GM21737 (cell line): ENCODE data around the gene FILIP1.

Experiments
- ATAC-seq: cut with Tn5 transposase; IDR thresholded peaks from one replicate; pipeline ENCODE4 v1.9.1; 2021; ENCODE audit warnings: mild to moderate bottlenecking, moderate library complexity; ENCODE audit not compliant: unreplicated experiment

FILIP1 gene

DNA sequence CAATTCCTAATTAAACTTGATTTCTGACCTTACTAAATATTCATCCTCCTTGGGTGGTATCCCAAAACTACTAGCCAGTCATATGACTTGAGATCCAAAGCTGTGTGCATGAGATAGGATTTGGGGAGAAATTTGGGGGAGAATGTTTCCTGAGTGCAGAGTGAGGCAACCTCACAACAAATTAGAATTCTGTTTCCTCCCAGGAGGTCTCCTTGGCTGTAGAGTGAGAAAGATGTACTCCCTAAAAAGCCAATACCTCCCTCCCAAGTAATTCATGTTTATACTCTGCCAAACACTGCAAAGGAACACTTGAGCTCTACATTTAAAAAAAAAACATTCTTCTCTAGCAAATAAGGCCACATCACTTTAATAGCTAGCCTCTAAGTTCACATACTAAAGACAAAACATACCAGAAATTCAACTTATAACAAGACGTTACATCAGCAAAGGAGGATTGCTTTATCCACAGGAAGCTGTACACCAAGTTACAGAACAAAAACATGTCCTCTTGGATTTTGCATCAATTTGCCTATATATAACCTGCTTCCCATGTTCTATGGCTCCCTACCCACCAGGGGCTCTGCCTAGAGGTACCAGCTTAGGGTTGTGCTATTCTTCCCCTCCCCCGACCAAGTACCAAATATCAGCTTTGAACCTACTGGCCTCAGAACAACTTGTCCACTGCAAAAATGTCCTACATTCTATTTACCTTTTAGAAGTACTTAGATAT is 193.6 kb downstream of the FILIP1 start:
- ATAC-seq: no peak

DNA sequence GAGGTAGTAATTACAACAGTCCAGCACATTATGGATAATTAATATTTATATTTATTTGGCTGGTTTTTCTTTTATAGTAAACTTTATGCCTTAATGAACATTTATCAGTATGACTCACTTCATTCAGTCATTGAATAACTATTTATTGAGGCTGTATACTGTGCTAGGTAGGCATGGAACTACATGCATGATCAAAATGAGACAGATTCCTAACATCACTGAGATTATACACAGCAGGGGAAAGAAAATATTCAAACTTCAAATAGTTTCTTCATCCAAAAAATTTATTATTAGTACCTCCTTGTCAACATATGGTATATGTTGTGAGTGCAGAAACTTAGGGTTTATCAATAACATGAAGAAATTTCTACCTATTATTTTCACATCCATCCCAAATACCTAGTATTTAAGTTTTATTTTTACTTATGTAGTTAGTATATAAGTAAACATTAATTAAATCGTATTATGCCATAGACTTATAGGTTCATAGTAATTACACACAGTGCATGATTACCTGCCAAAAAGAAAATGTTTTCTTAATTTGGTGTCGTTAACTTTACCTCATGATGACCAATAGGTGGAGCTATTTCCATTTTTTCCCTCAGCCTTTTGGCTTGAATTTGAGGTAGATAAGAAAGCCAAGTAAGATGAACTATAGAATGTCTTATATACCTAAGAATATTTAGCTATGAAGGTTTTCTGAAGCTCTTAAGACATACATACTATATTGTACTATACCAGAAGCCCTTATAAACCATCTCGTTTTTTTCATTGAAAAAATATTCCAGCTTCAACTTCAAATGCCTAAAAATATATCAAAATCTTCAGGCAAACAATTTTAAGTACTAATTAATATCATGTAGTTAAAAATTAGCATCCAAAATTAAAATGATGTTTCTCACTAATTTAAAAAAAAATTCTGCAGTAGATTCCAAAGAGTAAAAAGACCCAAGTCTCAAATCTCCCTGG is 196.5 kb downstream of the FILIP1 start:
- ATAC-seq: peak; percentile 71

DNA sequence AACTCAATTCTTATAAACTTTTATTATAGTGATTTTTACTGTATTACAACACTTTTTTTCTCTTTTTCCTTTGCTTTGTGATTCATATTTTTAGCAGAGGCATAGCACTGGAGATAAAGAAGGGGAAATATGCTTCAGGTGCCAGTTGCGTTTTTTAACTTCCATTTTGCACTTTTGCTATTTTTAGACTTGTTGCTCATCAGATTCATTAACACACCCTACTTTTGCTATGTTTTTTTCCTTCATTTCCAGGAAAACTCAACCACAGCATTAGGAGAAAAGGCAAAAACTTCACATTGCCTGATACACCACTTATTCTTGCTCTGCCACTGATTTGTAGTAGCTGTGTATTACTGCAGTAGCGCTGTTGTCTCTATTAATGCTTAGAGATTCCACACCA is 201.0 kb downstream of the FILIP1 start:
- ATAC-seq: no peak

DNA sequence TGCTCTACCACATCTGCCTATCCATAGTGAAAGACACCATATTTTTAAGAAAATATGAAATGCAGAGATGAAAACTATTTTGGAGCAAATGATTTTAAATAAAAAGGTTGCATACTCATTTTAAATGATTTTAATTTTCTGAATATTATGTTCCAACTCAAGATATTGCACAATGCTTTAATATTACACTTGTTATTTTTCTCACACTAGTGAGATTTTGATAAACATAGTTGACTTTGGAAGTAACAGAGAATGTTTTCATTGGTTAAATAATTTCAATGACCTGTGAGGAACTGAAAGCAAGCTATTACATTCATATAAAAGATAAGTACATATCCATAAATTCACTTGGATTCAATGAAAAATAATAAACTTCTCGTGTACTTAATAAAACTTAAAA is 201.9 kb downstream of the FILIP1 start:
- ATAC-seq: no peak

DNA sequence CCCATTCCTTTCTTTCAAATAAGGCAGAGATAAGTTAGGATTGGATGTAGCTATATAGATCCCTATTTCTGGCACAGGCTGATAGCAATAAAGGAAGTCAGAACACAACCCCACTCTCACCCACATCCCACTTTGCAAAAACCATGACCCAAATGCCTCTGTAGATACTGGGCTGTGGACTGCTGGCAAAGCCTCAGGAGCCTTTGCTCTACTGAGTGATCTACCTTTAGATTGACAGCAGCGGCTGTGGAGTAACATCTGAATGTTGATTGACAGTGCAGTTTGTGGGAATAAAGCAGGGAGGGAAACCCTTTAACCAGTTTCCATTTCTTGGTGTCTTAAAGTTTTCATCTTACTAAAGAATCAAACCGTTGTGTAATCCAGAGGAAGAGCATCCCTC is 202.3 kb downstream of the FILIP1 start:
- no peak for ATAC-seq

DNA sequence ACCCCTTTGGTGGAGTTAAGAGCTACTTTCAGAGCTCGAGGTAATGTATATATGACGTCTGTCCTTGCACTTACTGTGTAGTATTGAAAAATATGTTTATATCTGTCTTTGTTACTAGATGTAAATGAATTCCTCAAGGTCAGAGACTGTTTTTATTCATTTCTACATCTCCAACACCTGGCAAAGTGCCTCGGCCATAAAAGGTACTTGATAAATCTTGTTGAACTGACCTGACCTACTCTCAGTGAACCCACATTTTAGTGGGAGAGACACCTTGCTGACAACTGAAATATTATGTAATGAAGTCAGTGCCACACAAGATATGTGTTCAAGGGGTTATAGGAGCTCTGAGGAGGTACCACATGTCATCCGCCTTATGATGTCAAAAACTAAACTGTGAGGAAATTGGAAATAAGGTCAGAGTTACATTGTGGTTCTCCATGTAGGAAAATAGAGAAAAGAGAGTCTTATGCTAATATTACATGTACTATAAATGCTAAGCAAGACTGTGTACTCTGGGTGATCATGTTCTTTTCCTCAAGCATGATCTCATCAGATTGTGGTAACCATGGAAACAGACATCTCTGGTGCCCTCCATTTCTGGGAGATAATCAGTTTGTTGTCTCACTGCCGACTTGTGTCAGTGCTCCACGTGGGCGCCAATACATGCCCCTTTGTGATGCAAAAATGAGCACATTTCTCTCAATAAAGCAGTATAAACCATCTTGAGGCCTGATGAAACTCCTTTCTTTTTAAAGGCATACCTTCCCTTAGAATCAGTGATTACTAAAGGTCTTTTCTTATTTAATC is 203.3 kb downstream of the FILIP1 start:
- no peak for ATAC-seq

DNA sequence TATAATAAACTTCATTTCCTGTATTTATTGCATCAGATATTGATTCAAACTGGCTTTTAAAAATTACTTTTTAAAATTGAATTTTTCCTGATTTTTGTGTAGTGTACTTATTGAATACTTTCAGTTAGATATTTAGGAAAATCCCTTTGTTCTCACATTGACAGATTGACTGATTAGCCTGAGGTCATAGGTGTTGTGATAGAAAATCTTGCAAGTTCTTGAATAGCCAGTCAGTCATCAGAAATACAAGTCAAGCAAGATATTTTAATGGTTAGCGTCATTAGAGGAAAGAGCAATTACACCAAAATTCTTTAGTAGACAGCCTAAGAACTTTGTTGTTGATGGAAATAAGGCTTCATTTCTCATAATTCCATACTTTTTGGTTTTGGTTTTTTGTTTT is 205.6 kb downstream of the FILIP1 start:
- no peak for ATAC-seq

DNA sequence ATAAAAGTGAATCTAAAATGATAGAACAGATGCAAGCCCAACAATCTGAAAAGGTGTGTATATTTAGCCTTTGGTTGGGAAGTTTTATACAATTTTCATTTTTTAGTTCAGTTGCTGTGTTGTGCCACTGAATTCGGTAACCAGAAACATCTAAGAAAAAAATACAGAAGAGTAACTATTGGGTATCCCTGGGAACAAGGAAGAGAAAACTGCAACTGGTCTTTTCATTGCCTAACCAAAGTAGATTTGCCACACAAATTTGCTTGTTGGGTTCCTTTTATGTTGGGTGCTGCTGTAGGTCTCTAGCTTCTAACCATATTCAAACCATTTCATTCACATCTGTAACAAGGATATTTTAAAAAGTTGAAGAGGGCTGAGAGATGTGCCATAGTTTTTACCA is 206.2 kb downstream of the FILIP1 start:
- ATAC-seq: no peak

DNA sequence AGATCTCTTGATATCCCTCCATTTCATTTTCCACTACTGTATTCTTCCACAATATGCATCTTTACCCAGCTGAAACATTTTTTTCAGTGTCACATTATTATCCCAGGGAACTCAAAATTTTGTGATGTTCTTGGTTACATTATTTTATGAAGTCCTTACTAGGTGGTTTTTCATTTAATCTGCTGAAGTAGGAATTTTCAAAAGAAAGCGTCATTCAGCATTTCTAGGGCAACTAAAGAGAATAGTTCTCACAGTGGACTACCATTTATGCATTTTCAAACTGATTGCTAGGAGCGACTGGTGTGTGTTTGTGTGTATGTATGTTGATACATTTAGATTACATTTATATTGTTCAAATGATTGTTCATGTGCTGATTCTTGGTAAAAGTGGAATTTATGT is 206.6 kb downstream of the FILIP1 start:
- ATAC-seq: no peak

DNA sequence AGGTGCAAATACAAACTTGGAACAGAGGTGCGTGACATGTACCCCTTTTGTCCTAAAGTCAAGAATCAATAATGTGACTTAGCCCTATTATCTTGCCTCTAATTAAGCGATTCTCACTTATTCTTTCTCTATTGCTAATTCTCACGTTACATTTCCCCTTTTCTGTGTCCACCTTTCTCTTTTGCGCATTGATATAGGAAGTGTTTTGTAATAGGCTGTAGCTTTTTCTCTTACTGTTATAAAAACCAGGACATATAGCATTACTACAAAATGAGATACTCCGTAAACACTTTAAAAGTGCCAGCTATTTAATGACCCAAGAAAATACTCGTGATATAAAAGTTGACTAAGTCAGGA is 208.3 kb downstream of the FILIP1 start:
- ATAC-seq: peak; percentile 1

DNA sequence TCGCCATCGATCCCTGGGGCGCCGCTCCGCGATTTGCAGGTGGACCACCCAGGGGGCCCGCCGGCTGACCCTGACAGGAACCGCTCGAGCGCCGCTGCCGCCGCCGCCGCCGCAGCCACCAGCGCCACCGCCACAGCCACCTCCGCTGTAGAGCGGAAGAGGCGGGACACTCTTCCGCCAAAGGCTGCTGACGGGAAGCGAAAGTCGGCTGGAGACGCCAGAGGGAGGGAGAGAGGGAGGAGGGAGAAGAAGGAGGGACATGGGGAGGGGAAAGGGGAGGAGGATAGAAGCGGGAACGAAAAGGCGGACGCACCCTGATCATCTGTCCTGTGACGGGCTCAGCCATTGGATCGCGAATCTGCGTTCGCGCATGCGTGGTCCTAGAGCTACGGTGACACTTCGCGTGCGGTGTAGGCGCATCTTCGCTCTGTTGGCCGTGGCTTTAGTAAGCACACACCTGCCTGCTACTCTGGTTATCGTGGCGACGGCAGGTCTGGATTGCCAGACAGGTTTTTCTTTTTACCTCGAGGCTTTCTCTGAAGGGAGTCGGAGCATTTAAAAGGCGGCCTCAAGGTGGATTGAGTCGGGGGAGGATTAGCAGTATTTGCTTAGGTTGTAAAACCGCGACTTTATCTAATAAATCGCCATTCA is 208.8 kb downstream of the FILIP1 start, which contains the start of gene TMEM30A:
Gene TMEM30A, minus strand, starts transcription at position 161 of the 651 bp plus-strand sequence. Its CDS starts 154 bp downstream, at position 7.
- ATAC-seq: peak; percentile 93

DNA sequence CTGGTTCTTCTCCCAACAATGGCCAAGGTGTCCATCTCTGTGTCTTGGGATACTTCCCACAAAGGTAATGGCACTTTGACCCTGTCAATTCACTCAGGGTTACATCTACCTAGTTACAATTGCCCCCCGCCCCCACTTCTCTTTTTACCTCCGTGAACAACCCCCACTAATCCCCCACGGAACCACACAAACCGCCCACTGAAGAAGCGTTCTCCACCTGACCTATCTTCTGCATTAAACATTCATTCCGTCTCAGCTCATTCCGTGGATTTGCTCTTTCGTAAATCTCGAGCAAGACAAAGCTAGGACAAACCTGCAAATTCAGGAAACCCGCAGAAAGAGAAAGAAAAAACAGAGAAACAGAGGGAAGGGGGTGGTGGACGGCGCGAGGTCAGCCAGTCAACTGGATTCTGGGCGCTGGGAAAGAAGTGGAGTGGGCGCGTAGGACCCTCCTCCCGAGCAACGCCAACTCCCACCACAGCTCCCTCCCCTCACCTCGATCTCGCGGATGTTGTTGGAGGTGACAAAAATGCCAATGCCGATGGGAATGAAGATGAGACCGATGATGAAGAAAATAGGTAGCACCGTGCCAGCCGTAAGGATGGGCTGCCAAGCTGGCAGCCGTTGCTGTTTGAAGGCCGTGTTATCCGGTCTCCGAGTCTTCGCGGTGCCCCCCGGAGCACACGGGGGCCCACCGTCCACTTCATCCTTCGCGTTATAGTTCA is 209.5 kb downstream of the FILIP1 start:
- ATAC-seq: peak; percentile 2

DNA sequence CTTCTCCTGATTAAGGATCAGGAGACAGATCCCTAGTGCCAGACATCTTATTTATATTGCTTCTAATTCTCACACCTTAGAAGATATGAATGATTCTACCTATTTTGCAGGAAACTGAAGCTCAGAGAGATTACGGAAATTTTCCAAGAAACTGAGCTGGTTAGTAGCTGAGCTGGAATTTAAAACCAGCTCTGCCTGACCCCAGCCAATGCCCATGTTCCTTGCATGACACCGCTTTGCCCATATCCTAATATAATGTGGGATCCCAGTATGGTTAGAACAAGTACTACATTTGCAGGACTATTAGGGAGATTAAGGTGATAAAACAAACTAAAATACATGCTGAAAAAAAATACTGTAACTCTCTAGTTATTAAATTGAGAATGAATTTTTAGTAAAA is 210.9 kb downstream of the FILIP1 start:
- ATAC-seq: no peak

DNA sequence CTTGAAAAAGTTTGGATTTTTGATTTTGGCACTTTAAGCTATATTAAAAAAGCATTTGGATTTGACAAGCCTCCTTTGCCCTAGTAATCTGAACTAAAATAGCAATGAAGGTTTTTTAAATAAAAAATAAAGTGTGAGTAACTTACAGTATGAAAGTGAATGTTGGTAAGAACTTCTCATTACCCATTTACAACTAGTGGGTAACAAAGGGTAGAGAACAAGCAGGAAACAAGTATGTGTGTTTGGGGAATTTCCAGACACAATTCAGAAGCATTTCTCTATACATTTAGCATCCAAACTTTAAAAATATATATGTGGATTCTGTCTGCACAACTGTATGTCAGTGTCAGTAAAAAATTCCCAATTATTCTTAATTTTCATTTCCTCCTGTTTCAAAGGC is 211.9 kb downstream of the FILIP1 start:
- no peak for ATAC-seq

DNA sequence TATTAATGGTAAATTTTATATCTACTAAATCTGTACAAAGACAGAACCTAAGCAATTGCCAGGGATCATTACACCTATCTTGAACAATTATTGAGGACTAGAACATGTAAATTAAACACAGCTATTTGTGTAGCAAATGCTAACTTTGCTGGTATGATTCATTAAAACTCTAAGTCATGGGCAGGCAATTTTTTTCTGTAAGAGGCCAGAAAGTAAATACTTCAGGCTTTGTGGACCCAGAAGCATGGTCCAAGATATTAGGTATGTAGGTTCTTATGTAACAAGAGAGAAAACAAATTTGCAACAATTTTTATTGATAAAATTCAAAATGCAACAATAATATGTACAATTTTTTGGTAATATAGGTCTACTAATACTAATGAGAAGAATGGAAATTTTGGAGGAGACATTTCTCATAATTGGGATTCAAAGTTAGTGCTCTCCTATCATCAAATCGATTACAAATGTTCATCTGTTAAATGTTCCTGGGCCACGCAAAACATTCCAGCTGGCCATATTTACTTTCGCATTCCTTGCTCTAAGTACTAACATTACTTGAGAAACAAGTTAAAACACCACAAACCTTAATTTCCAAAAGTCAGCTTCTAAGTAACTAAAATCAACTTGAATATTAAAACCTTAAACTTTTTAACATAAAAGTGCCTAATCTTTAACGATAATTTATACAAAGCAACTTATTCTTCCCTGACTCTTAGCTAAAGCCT is 213.3 kb downstream of the FILIP1 start:
- ATAC-seq: no peak

DNA sequence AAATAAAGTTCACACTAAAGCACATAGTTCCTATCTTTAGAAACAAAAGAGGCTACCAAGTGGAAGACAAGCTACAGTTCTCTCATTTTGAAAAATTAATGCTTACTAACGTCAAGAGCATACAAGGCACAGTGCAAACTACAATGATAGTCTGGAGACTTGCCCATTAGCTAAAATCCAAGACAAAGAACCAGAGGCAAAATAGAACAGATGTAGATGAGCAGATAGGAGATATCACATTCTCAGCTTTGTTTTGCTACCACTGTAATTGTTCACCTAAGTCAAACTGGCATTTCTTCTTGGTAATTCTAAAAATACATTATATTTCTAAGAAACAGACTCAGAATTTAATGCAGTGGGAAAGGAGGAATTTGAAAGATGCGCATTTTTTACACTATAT is 214.2 kb downstream of the FILIP1 start:
- no peak for ATAC-seq

DNA sequence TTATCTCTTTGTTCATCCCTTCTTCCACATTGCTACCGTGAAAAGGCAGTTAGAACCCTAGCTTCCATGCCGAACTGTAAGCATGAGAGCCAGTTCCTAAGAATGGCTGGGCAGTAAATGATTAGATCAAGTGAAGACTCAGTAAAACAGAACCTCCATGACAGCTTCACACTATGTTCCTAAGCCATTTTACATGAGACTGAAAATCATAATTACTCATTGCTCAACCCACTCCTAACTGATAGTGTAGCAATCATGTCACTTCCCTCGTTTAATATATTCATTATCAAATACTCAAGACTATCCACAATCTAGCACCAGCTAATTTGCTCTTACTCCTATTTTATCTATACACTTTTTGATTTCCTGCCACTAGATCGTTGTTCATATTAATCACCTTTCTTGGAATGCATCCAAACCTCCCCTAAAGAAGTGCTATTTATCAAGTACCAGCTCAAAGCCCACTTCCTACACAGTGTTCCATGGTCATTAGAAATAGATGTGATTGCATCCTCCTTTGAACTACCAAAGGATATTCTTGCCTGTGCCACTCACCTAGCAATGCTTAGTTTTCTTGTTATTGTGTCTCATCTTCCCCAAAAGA is 215.0 kb downstream of the FILIP1 start:
- ATAC-seq: no peak

DNA sequence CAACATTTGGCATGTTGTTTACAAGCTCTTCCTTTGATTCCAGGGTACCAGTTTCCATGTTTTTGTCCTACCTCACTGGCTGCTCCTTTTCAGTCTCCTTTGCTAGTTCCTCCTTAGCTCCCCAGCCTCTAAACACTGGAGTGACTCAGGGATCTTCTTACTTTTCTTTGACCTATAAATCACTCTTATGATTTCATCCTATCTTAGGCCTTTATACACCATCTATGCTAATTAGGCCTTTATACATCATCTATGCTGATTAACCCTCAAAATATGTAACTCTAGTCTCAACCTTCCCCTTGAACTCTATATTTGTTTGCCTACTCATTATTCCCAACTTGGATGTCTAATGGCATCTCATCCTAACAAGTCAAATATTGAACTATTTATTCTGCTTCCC is 218.5 kb downstream of the FILIP1 start:
- ATAC-seq: no peak

DNA sequence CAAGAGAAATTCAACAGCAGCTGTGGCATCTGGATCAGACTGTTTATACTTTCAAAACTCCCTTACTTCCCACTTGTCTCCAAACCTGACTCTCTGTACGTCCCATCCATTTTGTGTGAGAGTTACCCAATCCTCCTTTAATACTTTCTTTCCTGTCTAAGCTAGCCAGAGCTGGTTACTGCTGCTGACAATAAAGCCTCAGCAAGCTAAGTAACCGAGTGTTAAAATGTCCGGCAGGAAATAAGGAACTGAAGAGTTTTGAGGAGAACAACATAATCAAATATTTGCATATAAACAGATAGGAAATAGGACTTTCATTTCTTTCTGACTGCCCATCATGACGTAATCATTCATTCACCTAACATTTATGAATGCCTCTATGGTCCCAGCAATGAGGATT is 220.6 kb downstream of the FILIP1 start:
- no peak for ATAC-seq
